OCI-LY1 (cell line): ENCODE results near the gene KRTAP10-7.
A peak's percentile ranks its signal among the peaks of the same experiment; 100 is the strongest.

ENCODE experiments used
- H2AFZ ChIP-seq: fragments of 200-600 bp; sonication (generic), shearing (Covaris generic); 2 replicates; pipeline ENCODE4 v1.6.0; 2014; ENCODE audit warnings: antibody characterized with exemption, mild to moderate bottlenecking, low read length
- H3F3A ChIP-seq: fragments of 200-600 bp; sonication (generic), shearing (Covaris generic); 2 replicates; pipeline ENCODE4 v1.6.0; 2014; ENCODE audit warnings: mild to moderate bottlenecking, antibody characterized with exemption, low read length, moderate library complexity; ENCODE audit not compliant: insufficient read depth
- H3K27ac ChIP-seq: fragments of 200-600 bp; sonication (generic); 2 replicates; pipeline ENCODE4 v1.5.1; 2014; ENCODE audit warnings: low read length, mixed run types, mild to moderate bottlenecking, low read depth; ENCODE audit not compliant: poor library complexity, severe bottlenecking
- H3K27me3 ChIP-seq: fragments of 200-600 bp; sonication (generic); 2 replicates; pipeline ENCODE4 v1.6.0; 2014; ENCODE audit warnings: antibody characterized with exemption, mild to moderate bottlenecking, low read length, moderate library complexity; ENCODE audit not compliant: insufficient read depth
- H3K36me3 ChIP-seq: fragments of 200-600 bp; sonication (generic); 2 replicates; pipeline ENCODE4 v1.6.1; 2014; ENCODE audit warnings: mild to moderate bottlenecking, antibody characterized with exemption, low read length, moderate library complexity, mixed read lengths; ENCODE audit not compliant: insufficient read depth
- H3K4me1 ChIP-seq: fragments of 200-600 bp; sonication (generic); 2 replicates; pipeline ENCODE4 v1.5.1; 2014; ENCODE audit warnings: mild to moderate bottlenecking, low read length, moderate library complexity; ENCODE audit not compliant: insufficient read depth, severe bottlenecking
- H3K4me2 ChIP-seq: fragments of 200-600 bp; sonication (generic), shearing (Covaris generic); 2 replicates; pipeline ENCODE4 v1.6.1; 2014; ENCODE audit warnings: low read length
- H3K4me3 ChIP-seq: fragments of 200-600 bp; sonication (generic); 2 replicates; pipeline ENCODE4 v1.5.1; 2014; ENCODE audit warnings: low read length, low read depth, mild to moderate bottlenecking, mixed read lengths; ENCODE audit not compliant: poor library complexity, severe bottlenecking
- H3K79me2 ChIP-seq: fragments of 200-600 bp; shearing (Covaris generic); 2 replicates; pipeline ENCODE4 v1.6.1; 2016; ENCODE audit warnings: mixed run types, low read length, mixed read lengths; ENCODE audit not compliant: insufficient read depth
- H3K9ac ChIP-seq: fragments of 200-600 bp; sonication (generic), shearing (Covaris generic); 2 replicates; pipeline ENCODE4 v1.6.1; 2014; ENCODE audit warnings: mild to moderate bottlenecking, low read length, mixed read lengths
- H3K9me2 ChIP-seq: fragments of 200-600 bp; sonication (generic), shearing (Covaris generic); 2 replicates; pipeline ENCODE4 v1.6.1; 2014; ENCODE audit warnings: low read depth, mild to moderate bottlenecking, low read length, mixed read lengths
- H3K9me3 ChIP-seq: fragments of 200-600 bp; shearing (Covaris generic); 2 replicates; pipeline ENCODE4 v1.6.1; 2014; ENCODE audit warnings: low read length, mixed read lengths
- H4K20me1 ChIP-seq: fragments of 200-600 bp; sonication (generic), shearing (Covaris generic); 2 replicates; pipeline ENCODE4 v1.6.0; 2016; ENCODE audit warnings: mild to moderate bottlenecking, low read length; ENCODE audit not compliant: insufficient read depth
- CTCF ChIP-seq: fragments of 200-600 bp; sonication (generic), shearing (Covaris generic); IDR thresholded peaks from 2 replicates; pipeline ENCODE4 v1.5.1; 2017; ENCODE audit warnings: mild to moderate bottlenecking, antibody characterized with exemption, low read length, moderate library complexity, mixed read lengths
- EZH2 ChIP-seq: fragments of 200-600 bp; sonication (generic), shearing (Covaris generic); IDR thresholded peaks from 2 replicates; pipeline ENCODE4 v1.8.0; 2017; ENCODE audit warnings: borderline replicate concordance, mixed run types, mild to moderate bottlenecking, antibody characterized with exemption, low read length, moderate library complexity, mixed read lengths

Gene KRTAP10-7

GRCh38 chr21:44618504-44618903 lies 18.1 kb downstream of the KRTAP10-7 start:
- Histone ChIP-seq H3K79me2 (no peaks in the 10 kb centered on the region), H3K36me3 (no peaks in the 10 kb centered on the region), H3F3A (no peaks in the 10 kb centered on the region), H2AFZ (no peak overlapping the region), H3K4me2 (no peak overlapping the region), H3K9ac (no peak overlapping the region), H3K9me3 (peaks cover 7% of the 10 kb centered on the region; the same call in 1 of the 2 replicates), H3K9me2 (no peaks in the 10 kb centered on the region), H3K4me1 (peaks cover 6% of the 10 kb centered on the region), H4K20me1 (no peaks in the 10 kb centered on the region), H3K4me3 (no peak overlapping the region), H3K27me3 (no peaks in the 10 kb centered on the region; the same call in 1 of the 2 replicates), H3K27ac (no peak overlapping the region)
- peak; percentile 32; the same call in 1 of the 2 replicates for TF ChIP-seq CTCF
- TF ChIP-seq EZH2 = no peak

- no peak overlapping the region for H3K27ac ChIP-seq
Observed at GRCh38 chr21:44618909-44619308, 18.5 kb downstream of the KRTAP10-7 start.

GRCh38 chr21:44619886-44620285 lies 19.5 kb downstream of the KRTAP10-7 start:
- TF ChIP-seq EZH2 (no peak), CTCF (no peak)
- Histone ChIP-seq H3K9me2 (no peaks in the 10 kb centered on the region), H3K27me3 (no peaks in the 10 kb centered on the region; the same call in 1 of the 2 replicates), H3K4me3 (no peak overlapping the region), H3K27ac (no peak overlapping the region), H3K79me2 (no peaks in the 10 kb centered on the region), H2AFZ (no peak overlapping the region), H3K36me3 (no peaks in the 10 kb centered on the region), H3K9me3 (peaks cover 14% of the 10 kb centered on the region), H3F3A (no peaks in the 10 kb centered on the region), H4K20me1 (no peaks in the 10 kb centered on the region), H3K4me1 (peaks cover 6% of the 10 kb centered on the region), H3K9ac (no peak overlapping the region), H3K4me2 (no peak overlapping the region)

More at GRCh38 chr21:44618909-44619308, 18.5 kb downstream of the KRTAP10-7 start:
- Histone ChIP-seq H3K79me2 (no peaks in the 10 kb centered on the region), H3K36me3 (no peaks in the 10 kb centered on the region), H3K4me2 (no peak overlapping the region; the same call in 1 of the 2 replicates), H3K9ac (no peak overlapping the region), H3K4me3 (no peak overlapping the region), H2AFZ (0 out of 2 replicates have a peak overlapping the region, but pooled peaks have one; percentile 5), H3K9me2 (no peaks in the 10 kb centered on the region), H3K27me3 (no peaks in the 10 kb centered on the region; the same call in 1 of the 2 replicates), H3F3A (no peaks in the 10 kb centered on the region), H4K20me1 (no peaks in the 10 kb centered on the region), H3K4me1 (peaks cover 6% of the 10 kb centered on the region), H3K9me3 (peaks cover 9% of the 10 kb centered on the region)
- TF ChIP-seq CTCF = no peak
- no peak for TF ChIP-seq EZH2
